ENCODE results near the gene RDH16.

GRCh38 chr12:56928262-56928661, 29.1 kb downstream of the RDH16 start:
- TF ChIP-seq CTCF (IDR thresholded peaks at IDR 0.05; ENCODE audit: low read depth, low read length, missing input control) (no peak), ZBTB33 (IDR thresholded peaks at IDR 0.05) (no peak), TAF1 (conservative IDR thresholded peaks at IDR 0.05) (no peak), MAX (IDR thresholded peaks at IDR 0.05) (no peak), JUND (IDR thresholded peaks at IDR 0.05) (no peak), YY1 (IDR thresholded peaks at IDR 0.05) (no peak)
- TF ChIP-seq, protein P1, sequence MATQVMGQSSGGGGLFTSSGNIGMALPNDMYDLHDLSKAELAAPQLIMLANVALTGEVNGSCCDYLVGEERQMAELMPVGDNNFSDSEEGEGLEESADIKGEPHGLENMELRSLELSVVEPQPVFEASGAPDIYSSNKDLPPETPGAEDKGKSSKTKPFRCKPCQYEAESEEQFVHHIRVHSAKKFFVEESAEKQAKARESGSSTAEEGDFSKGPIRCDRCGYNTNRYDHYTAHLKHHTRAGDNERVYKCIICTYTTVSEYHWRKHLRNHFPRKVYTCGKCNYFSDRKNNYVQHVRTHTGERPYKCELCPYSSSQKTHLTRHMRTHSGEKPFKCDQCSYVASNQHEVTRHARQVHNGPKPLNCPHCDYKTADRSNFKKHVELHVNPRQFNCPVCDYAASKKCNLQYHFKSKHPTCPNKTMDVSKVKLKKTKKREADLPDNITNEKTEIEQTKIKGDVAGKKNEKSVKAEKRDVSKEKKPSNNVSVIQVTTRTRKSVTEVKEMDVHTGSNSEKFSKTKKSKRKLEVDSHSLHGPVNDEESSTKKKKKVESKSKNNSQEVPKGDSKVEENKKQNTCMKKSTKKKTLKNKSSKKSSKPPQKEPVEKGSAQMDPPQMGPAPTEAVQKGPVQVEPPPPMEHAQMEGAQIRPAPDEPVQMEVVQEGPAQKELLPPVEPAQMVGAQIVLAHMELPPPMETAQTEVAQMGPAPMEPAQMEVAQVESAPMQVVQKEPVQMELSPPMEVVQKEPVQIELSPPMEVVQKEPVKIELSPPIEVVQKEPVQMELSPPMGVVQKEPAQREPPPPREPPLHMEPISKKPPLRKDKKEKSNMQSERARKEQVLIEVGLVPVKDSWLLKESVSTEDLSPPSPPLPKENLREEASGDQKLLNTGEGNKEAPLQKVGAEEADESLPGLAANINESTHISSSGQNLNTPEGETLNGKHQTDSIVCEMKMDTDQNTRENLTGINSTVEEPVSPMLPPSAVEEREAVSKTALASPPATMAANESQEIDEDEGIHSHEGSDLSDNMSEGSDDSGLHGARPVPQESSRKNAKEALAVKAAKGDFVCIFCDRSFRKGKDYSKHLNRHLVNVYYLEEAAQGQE (IDR thresholded peaks at IDR 0.05), result no peak
